Peyer's patch (tissue), 4 donors: ENCODE measurements around the gene COL4A1.
"Not testable (repeated sequence)": the region's sequence is repeated elsewhere in the genome, so short reads cannot be mapped to it uniquely, and the experiment has no call there.

Source experiments
- CTCF ChIP-seq, 6 experiments: fragments of 450-650 bp in 4 of 6; fragments of 200-600 bp in 2 of 6; sonication (generic) in 1 of 6; IDR thresholded peaks; one replicate each; pipeline ENCODE4 v1.5.1; 2017 to 2019; ENCODE audit warnings: antibody characterized with exemption in 6 of 6, mild to moderate bottlenecking in 3 of 6, moderate library complexity in 1 of 6
- POLR2A ChIP-seq, 2 donors: fragments of 450-650 bp; IDR thresholded peaks; one replicate each; pipeline ENCODE4 v1.5.1; 2017; ENCODE audit warnings: antibody characterized with exemption in 2 of 2, mild to moderate bottlenecking in 2 of 2, moderate library complexity in 2 of 2

GRCh38 chr13:110313733-110314132 lies 6.8 kb upstream of the COL4A1 start:
- not testable (repeated sequence) for TF ChIP-seq CTCF, POLR2A (IDR thresholded peaks at IDR 0.05)
